ENCODE results near the gene PITPNB. TPM values are rescaled to one million over a fixed set of nuclear protein-coding genes. Genes with fewer than 3 reads are reported as not detected.
A peak's percentile ranks its signal among the peaks of the same experiment; 100 is the strongest.

Gene PITPNB
- total RNA-seq, 1 experiment from 2014 or later = 135 TPM

DNA sequence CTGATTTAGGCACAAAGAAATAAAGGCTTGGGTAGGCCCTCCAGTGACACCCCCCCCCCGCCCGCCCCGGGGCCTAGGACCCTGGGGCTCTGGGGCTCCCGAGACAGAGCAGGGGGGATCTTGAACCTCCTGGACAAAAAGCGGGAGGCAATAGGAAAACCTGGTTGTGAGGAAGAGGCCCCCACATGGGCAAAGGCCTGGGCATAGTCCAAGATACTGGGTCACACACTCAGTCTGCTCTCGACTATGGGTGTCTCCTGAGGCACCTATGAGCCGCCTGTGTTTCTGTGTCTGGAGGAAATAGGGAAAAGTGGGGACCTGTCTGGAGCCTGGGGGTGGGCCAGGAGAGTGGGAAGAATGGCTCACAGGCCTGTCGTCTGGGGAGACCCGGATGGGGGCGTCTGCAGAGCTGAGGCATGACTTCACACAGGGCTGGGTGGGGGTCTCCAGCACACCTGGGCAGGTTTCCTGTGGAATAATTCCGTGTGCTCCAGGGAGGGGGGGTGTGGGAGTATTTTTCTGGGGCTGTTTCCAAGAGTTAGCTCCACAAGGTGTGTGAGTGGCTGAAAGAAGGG, 115.1 kb downstream of the PITPNB start:
- Histone ChIP-seq H3K27ac (ENCODE audit: low read depth, low read length, poor library complexity, severe bottlenecking) (no peak overlapping the region), H3K4me1 (ENCODE audit: insufficient read depth, low read length, poor library complexity, severe bottlenecking) (peaks cover 16% of the 10 kb centered on the region), H3K4me3 (ENCODE audit: low read depth, low read length, poor library complexity, severe bottlenecking) (no peak overlapping the region), H3K36me3 (ENCODE audit: insufficient read depth, low read length, poor library complexity, severe bottlenecking) (peaks cover under 1% of the 10 kb centered on the region), H3K9me3 (ENCODE audit: low read depth, low read length, poor library complexity, severe bottlenecking) (no peaks in the 10 kb centered on the region), H3K27me3 (replicated peaks; ENCODE audit: insufficient read depth, low read depth, low read length, poor library complexity) (no peaks in the 10 kb centered on the region)
- no TSS peak for BruUV-seq (replicated peaks)
- CTCF ChIA-PET = interaction anchor here (0.7 kb wide), 2 partner anchors 394 to 677 kb away, joined by 3 to 5 read pairs; no protein-coding TSS in a partner anchor
- POLR2A ChIA-PET (ENCODE audit: low non-redundant PET) = no interaction called here
- intact Hi-C loops (cut with micrococcal nuclease; ENCODE audit: unreplicated experiment) = loop anchor here (2.0 to 10.0 kb wide), 5 partner anchors 249 to 1129 kb away; no protein-coding TSS in a partner anchor
- TF ChIP-seq, protein P1, sequence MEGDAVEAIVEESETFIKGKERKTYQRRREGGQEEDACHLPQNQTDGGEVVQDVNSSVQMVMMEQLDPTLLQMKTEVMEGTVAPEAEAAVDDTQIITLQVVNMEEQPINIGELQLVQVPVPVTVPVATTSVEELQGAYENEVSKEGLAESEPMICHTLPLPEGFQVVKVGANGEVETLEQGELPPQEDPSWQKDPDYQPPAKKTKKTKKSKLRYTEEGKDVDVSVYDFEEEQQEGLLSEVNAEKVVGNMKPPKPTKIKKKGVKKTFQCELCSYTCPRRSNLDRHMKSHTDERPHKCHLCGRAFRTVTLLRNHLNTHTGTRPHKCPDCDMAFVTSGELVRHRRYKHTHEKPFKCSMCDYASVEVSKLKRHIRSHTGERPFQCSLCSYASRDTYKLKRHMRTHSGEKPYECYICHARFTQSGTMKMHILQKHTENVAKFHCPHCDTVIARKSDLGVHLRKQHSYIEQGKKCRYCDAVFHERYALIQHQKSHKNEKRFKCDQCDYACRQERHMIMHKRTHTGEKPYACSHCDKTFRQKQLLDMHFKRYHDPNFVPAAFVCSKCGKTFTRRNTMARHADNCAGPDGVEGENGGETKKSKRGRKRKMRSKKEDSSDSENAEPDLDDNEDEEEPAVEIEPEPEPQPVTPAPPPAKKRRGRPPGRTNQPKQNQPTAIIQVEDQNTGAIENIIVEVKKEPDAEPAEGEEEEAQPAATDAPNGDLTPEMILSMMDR (conservative IDR thresholded peaks at IDR 0.05; ENCODE audit: low read depth, low read length) = no peak
- DNase-seq (ENCODE audit: low spot score) = no peak

DNA sequence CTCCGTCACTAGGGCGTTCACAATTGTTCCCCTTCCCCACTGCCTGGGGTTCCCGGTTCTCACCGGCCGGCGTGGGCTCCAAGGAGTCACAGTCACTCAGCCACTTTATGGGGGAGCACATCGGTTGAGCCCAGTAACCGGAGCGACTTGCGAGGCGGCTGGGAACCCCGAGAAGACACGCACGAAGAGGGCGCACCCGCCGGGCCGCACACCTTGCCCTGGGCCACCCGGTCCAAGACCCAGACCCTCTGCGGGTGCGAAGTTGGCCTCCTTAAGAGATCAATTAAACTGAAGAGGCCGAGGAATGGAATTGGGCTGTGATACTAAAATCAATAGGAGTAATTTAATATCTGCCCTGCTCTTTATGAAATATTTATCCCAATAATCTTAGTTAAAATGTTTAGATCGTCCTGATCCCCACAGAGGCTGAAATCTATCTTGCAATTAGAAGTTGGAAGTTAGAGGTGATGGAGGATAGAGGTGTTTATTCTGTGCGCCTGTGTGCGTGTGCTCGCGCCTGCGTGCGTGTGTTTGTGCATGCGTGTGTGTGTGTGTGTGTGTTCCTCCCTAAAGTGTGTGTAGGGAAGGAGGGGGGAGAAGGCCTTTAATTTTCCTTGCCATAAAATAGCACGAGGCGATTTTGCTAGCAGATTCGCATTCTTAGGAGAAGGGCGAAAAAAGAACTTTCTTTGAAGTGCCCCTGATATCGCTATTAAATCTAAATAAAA, 116.5 kb downstream of the PITPNB start:
- peak overlapping the region; percentile 95 for H3K27ac ChIP-seq (ENCODE audit: low read depth, low read length, poor library complexity, severe bottlenecking)
- TSS peak; percentile 83 for BruUV-seq (replicated peaks)

More for the DNA sequence above, 116.5 kb downstream of the PITPNB start:
- TF ChIP-seq, protein P1 (conservative IDR thresholded peaks at IDR 0.05; ENCODE audit: low read depth, low read length) = no peak
- no peak for TF ChIP-seq EZH2 (IDR thresholded peaks at IDR 0.05; ENCODE audit: borderline replicate concordance, low read depth, low read length, poor library complexity, severe bottlenecking)
- POLR2A ChIA-PET (ENCODE audit: low non-redundant PET) = no interaction called here
- Histone ChIP-seq H3K4me3 (ENCODE audit: low read depth, low read length, poor library complexity, severe bottlenecking) (peak overlapping the region; percentile 94), H3K27me3 (replicated peaks; ENCODE audit: insufficient read depth, low read depth, low read length, poor library complexity) (no peaks in the 10 kb centered on the region), H3K9me3 (ENCODE audit: low read depth, low read length, poor library complexity, severe bottlenecking) (no peaks in the 10 kb centered on the region), H3K36me3 (ENCODE audit: insufficient read depth, low read length, poor library complexity, severe bottlenecking) (peaks cover 4% of the 10 kb centered on the region), H3K4me1 (ENCODE audit: insufficient read depth, low read length, poor library complexity, severe bottlenecking) (peaks cover 16% of the 10 kb centered on the region)
- DNase-seq (ENCODE audit: low spot score) = no peak
- intact Hi-C loops (cut with micrococcal nuclease; ENCODE audit: unreplicated experiment) = loop anchor here (5.0 to 10.0 kb wide), 4 partner anchors 248 to 1128 kb away; no protein-coding TSS in a partner anchor
- CTCF ChIA-PET = no interaction called here

Small RNA genes lying within 50 kb of the gene (microRNA-seq; reads per million reads assigned to microRNA genes)
- gene MIR3199-1 (not detected), gene MIR3199-2 (not detected)

Other genes with a start within 250 kb of the PITPNB start
- gene MN1, start 117.5 kb downstream of the PITPNB start, total RNA-seq (2021) = 8.4 and 10.3 TPM in 2 replicates